H54 (cell line): ENCODE data around the gene CCDC120.

Experiments used
- DNase-seq: peaks from one replicate; pipeline ENCODE4 v3.0.0; 2011; ENCODE audit warnings: low spot score, mixed read lengths; ENCODE audit not compliant: insufficient read length
- FAIRE-seq: peaks from 3 replicates; lab custom pipeline; 2011; peaks lifted over from hg19 to GRCh38; lab: Jason Lieb, UNC
- POLR2A ChIP-seq: IDR thresholded peaks from 2 replicates; pipeline ENCODE4 v1.6.1; 2011; ENCODE audit warnings: low read depth, mild to moderate bottlenecking, low read length

The CCDC120 gene

GRCh38 chrX:49043987-49044281, 14.9 kb upstream of the CCDC120 start:
- FAIRE-seq (no peak), DNase-seq (no peak)
- TF ChIP-seq POLR2A: no peak

- DNase-seq: no peak
- no peak for TF ChIP-seq POLR2A
- FAIRE-seq: no peak
Measured at GRCh38 chrX:49053223-49054072, 5.4 kb upstream of the CCDC120 start.

- no peak for FAIRE-seq
- TF ChIP-seq POLR2A: no peak
- DNase-seq: no peak
Measured at GRCh38 chrX:49054073-49054762, 4.6 kb upstream of the CCDC120 start.

GRCh38 chrX:49059201-49059600, 402 bp downstream of the CCDC120 start:
- DNase-seq: no peak
- FAIRE-seq: no peak
- no peak for TF ChIP-seq POLR2A

- FAIRE-seq: no peak
- DNase-seq: no peak
- TF ChIP-seq POLR2A: no peak
Measured at GRCh38 chrX:49059681-49060085, 884 bp downstream of the CCDC120 start.

GRCh38 chrX:49060914-49061313, 2.1 kb downstream of the CCDC120 start:
- DNase-seq: no peak
- no peak for TF ChIP-seq POLR2A
- no peak for FAIRE-seq

- DNase-seq (no peak), FAIRE-seq (no peak)
- TF ChIP-seq POLR2A: no peak
Measured at GRCh38 chrX:49061490-49061889, 2.7 kb downstream of the CCDC120 start.

- no peak for TF ChIP-seq POLR2A
- DNase-seq (no peak), FAIRE-seq (no peak)
Measured at GRCh38 chrX:49061916-49062315, 3.1 kb downstream of the CCDC120 start.

GRCh38 chrX:49063715-49064114, 4.9 kb downstream of the CCDC120 start:
- FAIRE-seq (no peak), DNase-seq (no peak)
- TF ChIP-seq POLR2A: no peak

GRCh38 chrX:49064303-49064702, 5.5 kb downstream of the CCDC120 start:
- DNase-seq (no peak), FAIRE-seq (no peak)
- no peak for TF ChIP-seq POLR2A

GRCh38 chrX:49064735-49065134, 5.9 kb downstream of the CCDC120 start:
- TF ChIP-seq POLR2A: no peak
- FAIRE-seq (no peak), DNase-seq (no peak)

- no peak for TF ChIP-seq POLR2A
- DNase-seq (no peak), FAIRE-seq (no peak)
Measured at GRCh38 chrX:49066278-49066677, 7.5 kb downstream of the CCDC120 start.

GRCh38 chrX:49066690-49067089, 7.9 kb downstream of the CCDC120 start:
- DNase-seq (no peak), FAIRE-seq (no peak)
- no peak for TF ChIP-seq POLR2A

GRCh38 chrX:49067285-49068120, 8.7 kb downstream of the CCDC120 start:
- no peak for TF ChIP-seq POLR2A
- DNase-seq (no peak), FAIRE-seq (no peak)

- FAIRE-seq (no peak), DNase-seq (no peak)
- TF ChIP-seq POLR2A: no peak
Measured at GRCh38 chrX:49069038-49069437, 10.2 kb downstream of the CCDC120 start.
